Suppressor macrophage (primary cell): ENCODE measurements around the gene LRRC51.

ENCODE experiments used
- DNase-seq, 4 experiments: peaks; one replicate each; pipeline ENCODE4 v3.0.0-alpha.2; 2020 to 2022
- total RNA-seq, 17 experiments: gene quantifications; one replicate each; lab custom pipeline; 2026; ENCODE audit warnings: mixed read lengths in 6 of 17, inconsistent platforms in 3 of 17; lab: John Stamatoyannopoulos, UW

LRRC51 gene, protein sequence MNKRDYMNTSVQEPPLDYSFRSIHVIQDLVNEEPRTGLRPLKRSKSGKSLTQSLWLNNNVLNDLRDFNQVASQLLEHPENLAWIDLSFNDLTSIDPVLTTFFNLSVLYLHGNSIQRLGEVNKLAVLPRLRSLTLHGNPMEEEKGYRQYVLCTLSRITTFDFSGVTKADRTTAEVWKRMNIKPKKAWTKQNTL
- total RNA-seq: 0.84 to 2.0 (median 1.3) reads per million in 17 experiments

DNA sequence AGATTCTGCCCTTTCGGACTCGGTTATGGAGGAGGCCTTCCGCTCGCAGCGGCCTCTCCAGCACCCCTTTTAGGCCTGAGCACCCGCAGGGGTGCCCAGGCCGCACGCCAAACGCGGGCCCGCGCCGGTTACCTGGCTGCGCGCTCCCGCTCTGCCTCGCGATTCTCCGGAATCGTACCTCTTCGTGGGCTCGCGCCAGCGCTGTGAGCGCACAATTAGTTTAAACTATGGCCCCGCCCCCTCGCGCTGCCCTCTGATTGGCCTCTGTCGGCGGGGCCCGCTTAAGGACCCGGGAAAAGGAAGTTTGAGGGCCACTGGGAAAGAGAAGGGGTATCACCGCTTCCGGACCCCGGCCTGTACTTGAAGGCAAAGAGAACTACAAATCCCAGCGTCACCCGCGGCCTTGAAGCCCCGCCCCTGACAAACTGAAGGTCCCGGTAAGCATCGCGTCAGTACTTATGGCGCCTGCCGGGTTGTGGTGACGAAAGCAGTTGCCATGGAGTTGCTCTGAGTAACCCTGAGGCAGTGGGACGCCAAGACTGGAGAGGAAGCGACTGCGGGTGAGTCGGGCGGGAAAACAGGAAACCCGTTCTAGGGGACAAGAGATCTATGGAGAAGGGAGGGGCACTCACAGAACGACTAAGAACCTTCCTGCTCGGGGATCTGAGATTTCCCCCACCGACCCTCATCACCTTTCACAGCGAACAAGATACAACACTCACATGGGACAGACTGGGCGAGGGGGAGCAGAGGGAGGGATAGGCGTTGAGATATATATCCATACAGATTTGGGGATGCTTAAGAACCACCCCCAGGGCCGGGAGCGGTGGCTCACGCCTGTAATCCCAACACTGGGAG lies at the start of gene LRRC51, which contains the start of gene NUMA1:
LRRC51 (plus strand) TSS at position 525 of the 858 bp plus-strand sequence. CDS start 8,234 bp downstream, outside the sequence.
NUMA1 (minus strand) TSS at position 217 of the 858 bp plus-strand sequence. CDS start 44,599 bp downstream, outside the sequence.
- DNase-seq: peak; percentile 100

DNA sequence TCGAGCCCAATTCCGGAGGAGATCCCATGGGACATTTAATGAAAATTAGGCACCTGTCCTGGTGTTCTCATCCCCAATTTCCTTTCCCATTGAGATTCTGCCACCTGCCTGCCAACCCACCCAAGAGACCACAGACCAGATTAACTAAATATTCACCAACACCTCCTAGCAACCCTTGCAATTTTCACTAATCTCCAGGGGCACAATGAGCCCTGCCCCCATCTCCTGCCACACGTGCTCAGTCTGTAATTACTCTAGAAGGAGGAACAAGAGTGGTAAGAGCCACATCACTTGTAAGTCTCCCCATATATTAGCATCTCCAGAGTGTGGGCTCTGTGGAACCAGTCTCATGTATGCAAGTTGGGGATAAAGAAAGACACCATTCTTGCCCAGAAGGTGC lies 44.0 kb upstream of the LRRC51 start:
- no peak for DNase-seq

- DNase-seq: no peak
These were observed 42.9 kb upstream of the LRRC51 start for GRCh38 chr11:72037554-72038311.

DNA sequence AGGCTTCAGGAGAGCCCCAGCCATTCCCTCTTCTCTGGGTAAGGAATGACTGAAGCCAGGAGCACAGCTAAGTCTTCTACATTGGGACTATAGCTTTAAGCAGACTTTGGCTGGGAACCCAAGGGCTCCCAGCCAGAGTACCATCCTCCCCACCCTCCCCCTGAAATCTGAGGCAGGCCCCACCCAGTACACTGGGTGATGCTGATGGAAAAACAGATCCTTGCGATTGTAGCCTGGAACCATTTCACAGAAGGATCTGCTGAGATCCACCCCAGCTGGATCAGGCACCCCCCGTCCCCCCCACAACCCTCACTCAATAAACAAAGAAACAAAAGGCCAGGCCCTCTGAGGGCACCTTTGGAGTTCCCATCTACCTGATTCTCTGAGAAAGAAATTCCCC lies 42.2 kb upstream of the LRRC51 start:
- DNase-seq: no peak

- no peak for DNase-seq
These were observed 41.4 kb upstream of the LRRC51 start for GRCh38 chr11:72039031-72039855.

DNA sequence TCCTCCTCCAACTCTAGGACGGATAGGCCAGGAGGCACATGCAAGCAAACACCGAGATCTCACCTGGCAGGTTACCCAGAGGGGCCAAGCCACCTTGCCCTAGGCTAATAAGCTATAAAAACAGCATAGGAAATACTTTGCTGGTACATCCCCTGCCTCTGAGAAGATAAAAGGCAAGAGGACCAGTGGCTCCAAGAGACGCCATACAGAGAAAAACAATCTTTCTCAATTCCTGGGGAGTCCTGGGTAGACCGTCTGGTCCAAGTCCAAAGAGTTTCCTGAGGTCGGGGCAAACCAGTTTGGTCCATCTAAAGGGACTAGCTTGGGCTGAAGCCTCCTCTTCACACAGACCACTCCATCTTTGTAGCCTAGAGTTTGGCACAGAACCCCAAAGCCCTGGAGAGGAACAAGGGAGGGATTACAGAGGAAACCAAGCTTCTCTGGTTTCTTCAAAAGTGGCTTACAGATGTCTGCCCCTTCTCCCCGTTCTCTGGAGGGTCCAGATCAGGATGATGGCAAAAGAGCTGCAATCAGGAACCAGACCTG lies 40.7 kb upstream of the LRRC51 start:
- no peak for DNase-seq

DNA sequence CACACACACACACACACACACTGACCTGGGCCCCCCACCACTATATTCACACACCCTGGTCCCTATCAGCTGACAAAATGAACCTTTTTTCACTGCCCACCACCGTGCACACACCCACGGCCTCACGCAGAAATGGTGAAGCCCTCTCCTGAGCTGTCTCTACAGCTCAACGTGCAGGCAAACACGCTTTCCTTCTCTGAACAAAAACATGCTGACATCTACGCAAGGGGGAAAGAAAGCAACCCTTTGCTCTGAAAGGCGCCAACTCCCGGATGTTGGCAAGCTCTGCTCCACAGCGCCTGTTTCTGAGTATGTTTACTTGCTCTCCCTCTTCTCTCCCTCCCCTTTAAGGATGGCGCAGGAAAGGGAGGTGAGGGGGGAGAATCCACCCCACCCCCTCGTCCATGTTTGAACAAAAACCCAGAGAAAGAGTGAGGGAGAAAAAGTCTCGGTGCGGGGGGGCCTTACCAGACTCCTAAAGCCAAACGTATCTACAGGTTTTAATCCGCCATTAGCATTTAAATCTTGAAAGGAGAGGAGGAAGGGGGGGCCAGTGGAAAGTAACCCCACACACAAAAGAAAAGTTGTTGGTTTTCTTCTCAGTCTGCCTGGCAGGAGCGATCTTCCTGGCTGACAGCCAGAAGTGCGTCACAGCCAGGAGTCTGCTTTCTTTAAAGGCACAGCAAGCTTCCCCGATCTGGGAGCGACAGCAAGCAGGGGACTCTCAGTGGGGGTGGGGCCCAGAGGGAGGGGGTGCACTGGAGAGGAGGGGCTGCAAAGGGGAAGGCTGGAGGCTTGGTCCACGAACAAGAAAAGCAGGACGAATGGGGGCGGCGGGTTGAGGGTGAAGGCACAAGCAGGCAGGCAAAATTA lies 39.9 kb upstream of the LRRC51 start:
- peak; percentile 86 to 91 (median 88) for DNase-seq

DNA sequence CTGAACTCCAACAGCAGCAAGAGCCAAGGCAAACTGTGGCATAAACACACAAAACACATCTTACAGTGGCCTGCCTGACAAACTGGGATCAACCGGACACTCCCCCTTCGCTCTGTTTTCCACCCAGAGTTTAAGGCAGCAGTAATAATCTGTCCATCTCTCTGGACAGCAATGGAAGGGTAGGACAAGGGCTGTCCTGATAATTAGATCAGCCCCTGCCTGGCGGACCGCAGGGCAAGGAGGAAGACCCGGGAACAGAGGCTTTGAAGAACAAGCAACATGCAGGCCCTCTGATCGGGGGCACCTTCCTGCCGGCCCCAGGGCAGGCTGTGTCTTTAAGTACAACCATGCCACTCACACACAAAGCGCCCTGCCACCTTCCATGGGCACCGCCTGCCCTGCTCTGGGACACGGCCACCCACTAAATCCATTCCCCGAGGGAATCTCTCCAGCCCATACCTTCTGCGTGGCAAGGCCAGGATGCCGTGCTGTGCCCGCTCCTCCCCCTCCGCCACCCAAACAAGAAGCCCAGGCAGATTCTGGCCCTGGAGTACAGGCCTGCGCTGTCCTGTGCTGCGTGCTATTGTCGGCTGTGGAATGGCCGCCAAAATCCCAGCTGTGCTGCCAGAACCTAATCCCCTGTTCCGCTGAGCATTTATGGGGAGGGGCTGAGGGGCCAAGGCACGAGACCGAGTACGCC lies 39.1 kb upstream of the LRRC51 start:
- peak; percentile 11 to 65 (median 47) for DNase-seq

- no peak for DNase-seq
These were observed 38.4 kb upstream of the LRRC51 start for GRCh38 chr11:72042064-72042745.

DNA sequence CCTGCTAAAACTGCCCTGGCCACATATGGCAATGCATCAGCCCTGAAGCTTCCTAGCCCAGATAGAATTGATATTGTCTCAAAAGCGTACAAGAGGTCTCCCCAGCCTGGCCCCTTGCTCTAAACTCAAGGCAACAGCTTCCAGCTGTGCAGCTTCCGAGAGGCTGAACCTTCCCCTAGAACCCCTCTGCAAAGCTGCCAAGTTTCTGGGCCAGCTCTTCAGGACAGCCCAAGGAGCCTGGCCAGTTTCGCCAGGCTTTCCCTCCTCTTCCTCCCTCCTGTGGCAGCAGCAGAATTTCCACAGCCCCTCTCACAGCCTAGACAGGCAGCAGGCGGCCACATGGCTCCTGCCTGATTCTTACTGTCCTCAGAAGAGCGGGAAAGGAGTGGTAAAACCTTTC lies 34.8 kb upstream of the LRRC51 start:
- no peak for DNase-seq

- no peak for DNase-seq
These were observed 31.7 kb upstream of the LRRC51 start for GRCh38 chr11:72048766-72049460.

DNA sequence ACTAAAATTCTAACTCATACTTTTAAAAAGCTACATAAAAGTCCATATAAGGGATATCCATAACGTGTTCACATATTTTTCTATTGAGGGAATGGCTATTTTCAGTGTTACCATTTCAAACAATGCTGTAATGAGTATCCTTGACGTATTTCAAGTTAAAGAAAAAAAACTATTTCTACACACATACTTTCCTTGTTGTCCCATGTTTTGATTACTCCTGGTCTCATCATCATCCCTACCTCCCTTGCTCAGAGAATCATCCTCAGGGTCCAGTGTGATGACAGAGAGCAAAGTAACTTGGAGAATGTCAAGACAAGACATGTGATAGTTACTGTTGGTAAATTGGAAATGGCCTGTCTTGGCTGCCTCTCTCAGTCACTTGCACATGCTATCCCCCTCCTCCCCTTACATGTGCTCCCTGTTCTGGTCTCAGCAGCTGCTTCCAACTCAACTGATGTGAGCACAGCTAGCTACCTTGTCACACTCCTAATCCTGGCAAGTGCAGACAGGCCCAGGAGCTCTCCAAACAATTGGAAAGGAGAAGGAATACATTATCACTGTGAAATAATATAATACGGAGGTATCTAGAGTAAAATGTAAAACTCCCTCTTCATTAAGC lies 22.1 kb upstream of the LRRC51 start:
- no peak for DNase-seq

DNA sequence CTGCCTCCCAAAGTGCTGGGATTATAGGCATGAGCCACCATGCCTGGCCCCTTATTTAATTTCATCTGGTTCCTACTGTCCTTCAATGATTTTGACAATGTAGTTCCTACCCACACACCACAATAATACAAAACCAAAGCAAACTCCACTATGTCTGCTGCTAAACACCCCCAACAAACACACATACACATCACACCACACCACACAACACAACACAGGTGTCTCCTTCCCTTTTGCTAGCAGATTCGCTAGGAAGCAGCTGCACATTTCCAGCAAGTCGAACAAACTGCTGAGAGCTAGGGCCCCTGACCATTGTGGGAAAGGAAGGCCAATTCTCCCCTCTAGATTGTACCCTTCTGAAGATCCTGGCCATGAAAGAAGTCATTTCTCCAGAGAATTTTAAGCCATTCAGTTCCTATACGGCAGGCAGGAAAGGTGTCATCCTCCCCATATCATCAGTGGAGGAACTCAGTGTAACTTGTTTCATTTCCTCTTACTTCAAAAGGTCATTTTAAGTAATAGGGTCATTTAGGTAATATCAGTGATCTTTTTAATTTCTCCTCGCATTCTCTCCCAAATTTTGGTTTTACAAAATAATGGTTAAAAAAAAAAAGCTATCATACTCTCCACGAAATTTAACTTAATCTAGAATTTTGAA lies 18.8 kb upstream of the LRRC51 start:
- peak in 1 of 4 experiments; percentile 28 for DNase-seq

GRCh38 chr11:72066855-72067254 lies 13.8 kb upstream of the LRRC51 start:
- no peak for DNase-seq

DNA sequence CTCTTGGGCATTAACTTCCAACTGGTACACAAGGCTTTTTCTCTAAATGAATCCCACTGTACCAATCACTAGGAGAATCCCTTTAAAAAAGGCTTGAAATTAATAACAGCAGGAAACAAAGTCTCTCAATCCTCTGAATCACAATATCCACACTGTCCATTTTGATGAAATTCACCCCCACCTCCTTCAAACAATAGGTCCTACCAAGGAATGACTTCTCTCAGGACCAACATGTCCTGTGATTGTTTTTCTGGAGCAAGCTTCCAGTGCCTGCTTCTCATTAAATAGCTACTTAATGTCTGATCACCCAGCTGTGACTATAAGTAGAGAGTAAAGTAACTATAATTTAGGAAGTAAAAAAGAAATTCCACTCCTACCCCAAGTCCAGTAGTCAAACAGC lies 13.4 kb upstream of the LRRC51 start:
- no peak for DNase-seq

DNA sequence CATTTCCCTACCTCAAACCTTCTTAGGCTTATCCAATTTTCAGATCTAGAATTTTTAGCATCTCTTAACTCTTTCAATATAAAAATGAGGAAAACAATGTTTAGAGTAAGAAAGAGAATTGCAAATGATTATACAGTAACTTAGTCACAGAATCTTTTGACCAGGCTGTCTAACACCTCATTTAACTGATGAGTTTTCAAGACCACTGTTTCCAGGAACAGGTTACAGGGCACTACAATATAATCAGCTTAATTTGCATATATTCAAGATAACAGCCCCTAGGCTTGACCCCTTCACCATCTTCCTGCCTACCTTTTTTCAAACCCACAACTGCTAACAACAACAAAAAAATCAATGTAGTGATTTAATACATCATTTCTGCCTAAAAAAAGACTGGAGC lies 13.0 kb upstream of the LRRC51 start:
- DNase-seq: no peak

DNA sequence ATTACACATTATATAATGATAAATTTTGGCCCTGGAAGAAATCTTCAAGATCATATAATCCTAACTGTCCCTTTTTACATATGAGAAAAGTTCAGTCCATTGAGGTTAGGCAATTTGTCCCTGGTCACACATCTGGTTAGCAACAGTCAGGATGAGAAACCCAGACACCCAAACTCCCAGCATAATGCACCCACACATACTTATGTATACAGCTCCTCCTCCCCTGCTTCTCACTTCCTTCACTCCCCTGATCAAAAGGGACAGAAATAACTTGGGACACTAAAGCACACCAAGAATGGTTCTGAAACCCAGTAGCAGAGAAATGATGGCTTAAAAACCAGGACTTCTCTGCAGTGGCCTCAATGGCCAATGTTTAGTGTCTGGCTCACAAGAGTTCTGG lies 11.4 kb upstream of the LRRC51 start:
- DNase-seq: peak; percentile 47 to 78 (median 73)

- peak; percentile 91 to 98 (median 95) for DNase-seq
These were observed 10.8 kb upstream of the LRRC51 start for GRCh38 chr11:72069787-72070251.
